HG02852 (cell line): ENCODE data around the gene LURAP1L.
"Not testable (repeated sequence)": the region's sequence is repeated elsewhere in the genome, so short reads cannot be mapped to it uniquely, and the experiment has no call there.

Experiments
- ATAC-seq: cut with Tn5 transposase; IDR thresholded peaks from one replicate; pipeline ENCODE4 v1.9.1; 2021; ENCODE audit warnings: mild to moderate bottlenecking, moderate library complexity; ENCODE audit not compliant: unreplicated experiment

The LURAP1L gene

DNA sequence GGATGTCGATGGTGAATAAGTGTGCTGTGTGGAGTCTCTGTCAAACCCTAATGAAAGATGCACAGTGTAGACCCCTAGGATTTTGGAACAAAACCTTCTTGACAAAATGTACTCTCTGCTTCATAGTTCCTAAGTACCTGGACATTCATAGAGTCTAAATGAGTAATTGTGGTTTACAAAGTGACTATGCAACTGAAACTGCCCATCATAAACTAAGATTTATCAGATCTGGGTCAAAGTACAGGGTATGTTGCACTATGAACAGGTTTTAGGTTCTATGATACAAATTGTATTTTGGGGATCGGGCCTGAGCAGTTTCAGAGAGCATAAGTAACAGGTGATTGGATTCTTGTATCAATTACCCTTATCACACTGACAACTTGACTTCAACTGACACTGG lies 79.4 kb downstream of the LURAP1L start:
- no peak for ATAC-seq

GRCh38 chr9:12855066-12855465 lies 80.2 kb downstream of the LURAP1L start:
- ATAC-seq, result no peak

GRCh38 chr9:12856603-12857002 lies 81.8 kb downstream of the LURAP1L start:
- ATAC-seq, result no peak

DNA sequence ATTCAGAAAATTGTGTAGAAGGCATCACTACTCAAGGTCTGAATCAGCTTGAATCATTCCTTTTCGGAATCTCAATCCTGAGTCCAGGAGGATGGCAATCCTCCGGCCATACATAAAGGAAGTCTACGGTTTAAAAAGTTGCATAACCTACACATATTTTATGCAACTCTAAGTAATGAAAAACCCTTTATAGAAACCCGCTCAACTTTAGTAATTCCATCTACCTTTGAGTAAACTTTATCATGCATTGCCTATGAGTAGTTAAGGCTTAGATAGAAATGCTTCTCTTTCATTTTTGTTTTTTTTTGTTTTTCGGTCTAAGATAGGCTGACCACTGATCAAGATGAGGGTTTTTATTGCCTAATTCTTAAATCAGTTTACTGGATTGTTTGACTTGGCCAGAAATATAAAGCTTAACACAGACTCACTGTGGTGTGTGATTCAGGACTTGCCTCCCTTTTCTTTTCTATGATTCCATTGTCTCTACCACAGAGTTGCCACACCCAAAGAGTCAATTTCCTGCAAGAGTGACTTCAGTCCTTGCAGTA lies 85.0 kb downstream of the LURAP1L start:
- ATAC-seq, result no peak

GRCh38 chr9:12860998-12861397 lies 86.2 kb downstream of the LURAP1L start:
- no peak for ATAC-seq

DNA sequence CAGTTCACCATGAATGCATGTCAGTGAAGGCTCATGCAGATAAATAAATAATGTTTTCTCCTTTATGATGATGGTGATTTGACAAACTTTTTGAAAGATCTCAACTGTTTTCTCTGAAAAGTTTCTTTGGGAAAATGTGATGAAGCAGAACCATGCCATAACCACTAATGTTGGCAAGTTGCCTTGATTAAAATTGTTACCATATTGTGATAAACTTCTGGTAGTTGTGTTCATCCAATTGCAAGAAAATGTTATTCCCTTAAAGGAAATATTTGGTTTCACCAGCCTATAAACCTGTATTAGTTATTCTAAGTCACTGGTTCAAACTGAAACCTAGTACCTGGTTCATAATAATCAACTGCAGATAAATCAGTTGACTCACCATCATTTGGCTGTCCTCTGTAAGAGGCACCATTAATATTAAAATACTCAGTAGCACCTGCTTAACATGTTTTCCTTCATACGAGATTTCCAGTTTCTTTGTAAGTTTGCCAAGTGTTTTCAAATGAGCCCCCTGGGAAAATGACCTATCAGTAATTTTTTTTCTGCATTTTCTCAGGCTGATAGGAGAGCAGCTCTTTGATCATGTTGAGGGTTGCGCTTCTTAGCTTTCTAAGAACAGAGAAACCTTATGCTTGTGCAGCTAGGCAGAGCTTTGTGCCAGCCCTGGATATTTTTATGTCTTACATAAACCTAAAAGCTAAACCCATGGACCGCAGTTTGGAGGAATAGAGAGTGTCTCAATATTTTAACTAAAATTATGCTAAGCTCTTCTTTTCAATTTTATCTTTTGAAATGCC lies 88.0 kb downstream of the LURAP1L start:
- ATAC-seq, result no peak

GRCh38 chr9:12863618-12864017 lies 88.8 kb downstream of the LURAP1L start:
- no peak for ATAC-seq

GRCh38 chr9:12865380-12865779 lies 90.6 kb downstream of the LURAP1L start:
- ATAC-seq, result not testable (repeated sequence)
